Tibial artery (tissue), 4 donors: ENCODE data around the gene TPK1.

Experiments
- DNase-seq, 2 donors: peaks; one replicate each; pipeline ENCODE4 v3.0.0-alpha.2; 2019
- H3K27ac ChIP-seq, 2 donors: fragments of 200-600 bp; sonication (generic) in 1 of 2; 1 replicate in 1 of 2; 2 replicates in 1 of 2; pipeline ENCODE4 v1.5.1; 2018 to 2019; ENCODE audit warnings: mild to moderate bottlenecking in 1 of 2
- H3K27me3 ChIP-seq, 2 donors: fragments of 200-600 bp; sonication (generic) in 1 of 2; one replicate each; pipeline versions ENCODE4 v1.5.1 to v1.6.0; 2016 to 2019
- H3K36me3 ChIP-seq, 3 donors: fragments of 200-600 bp; sonication (generic) in 2 of 3; one replicate each; pipeline ENCODE4 v1.5.1; 2016 to 2019; ENCODE audit warnings: mild to moderate bottlenecking in 2 of 3
- H3K4me1 ChIP-seq, 4 donors: fragments of 200-600 bp; sonication (generic) in 2 of 4; 1 replicate in 3 of 4; 2 replicates in 1 of 4; pipeline ENCODE4 v1.5.1; 2016 to 2019
- H3K4me3 ChIP-seq, 2 donors: fragments of 200-600 bp; sonication (generic) in 1 of 2; 1 replicate in 1 of 2; 2 replicates in 1 of 2; pipeline ENCODE4 v1.5.1; 2018 to 2019; ENCODE audit warnings: mild to moderate bottlenecking in 2 of 2
- H3K9me3 ChIP-seq, 3 donors: fragments of 200-600 bp; sonication (generic) in 1 of 3; one replicate each; pipeline ENCODE4 v1.5.1; 2016 to 2019
- intact Hi-C: fragments of 100-400 bp; cut with DNase I; formaldehyde crosslinking; loops from one replicate; pipeline ENCODE4 v1.15.0; 2023; ENCODE audit warnings: low total_unique reads
- TF ChIP-seq, protein P1 (sequence below), 2 experiments: fragments of 200-600 bp in 1 of 2; fragments of 450-650 bp in 1 of 2; IDR thresholded peaks; one replicate each; pipeline ENCODE4 v1.5.1; 2017 to 2019; ENCODE audit warnings: antibody characterized with exemption in 2 of 2, mild to moderate bottlenecking in 1 of 2, moderate library complexity in 1 of 2

Gene TPK1

DNA sequence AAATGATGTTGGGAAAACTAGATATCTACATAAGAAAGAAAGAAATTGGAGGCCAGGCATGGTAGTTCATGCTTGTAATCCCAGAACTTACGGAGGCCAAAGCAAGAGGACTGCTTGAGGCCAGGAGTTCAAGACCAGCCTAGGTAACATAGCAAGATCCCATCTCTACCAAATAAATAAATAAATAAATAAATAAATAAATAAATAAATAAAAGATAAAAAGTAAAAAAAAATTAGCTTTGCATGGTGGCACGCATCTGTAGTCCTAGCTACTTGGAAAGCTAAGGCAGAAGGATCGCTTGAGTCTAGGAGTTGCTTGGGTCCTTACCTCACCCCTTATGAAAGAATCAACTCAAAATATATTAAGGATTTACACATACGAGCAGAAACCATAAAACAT lies 238.9 kb downstream of the TPK1 start:
- Histone ChIP-seq H3K27me3 (no peaks in the 10 kb centered on the region), H3K27ac (no peak overlapping the region), H3K9me3 (peaks cover 0 to 8% (median 4%) of the 10 kb centered on the region in 3 donors), H3K4me1 (no peaks in the 10 kb centered on the region), H3K4me3 (no peak overlapping the region), H3K36me3 (no peaks in the 10 kb centered on the region)
- TF ChIP-seq, protein P1, sequence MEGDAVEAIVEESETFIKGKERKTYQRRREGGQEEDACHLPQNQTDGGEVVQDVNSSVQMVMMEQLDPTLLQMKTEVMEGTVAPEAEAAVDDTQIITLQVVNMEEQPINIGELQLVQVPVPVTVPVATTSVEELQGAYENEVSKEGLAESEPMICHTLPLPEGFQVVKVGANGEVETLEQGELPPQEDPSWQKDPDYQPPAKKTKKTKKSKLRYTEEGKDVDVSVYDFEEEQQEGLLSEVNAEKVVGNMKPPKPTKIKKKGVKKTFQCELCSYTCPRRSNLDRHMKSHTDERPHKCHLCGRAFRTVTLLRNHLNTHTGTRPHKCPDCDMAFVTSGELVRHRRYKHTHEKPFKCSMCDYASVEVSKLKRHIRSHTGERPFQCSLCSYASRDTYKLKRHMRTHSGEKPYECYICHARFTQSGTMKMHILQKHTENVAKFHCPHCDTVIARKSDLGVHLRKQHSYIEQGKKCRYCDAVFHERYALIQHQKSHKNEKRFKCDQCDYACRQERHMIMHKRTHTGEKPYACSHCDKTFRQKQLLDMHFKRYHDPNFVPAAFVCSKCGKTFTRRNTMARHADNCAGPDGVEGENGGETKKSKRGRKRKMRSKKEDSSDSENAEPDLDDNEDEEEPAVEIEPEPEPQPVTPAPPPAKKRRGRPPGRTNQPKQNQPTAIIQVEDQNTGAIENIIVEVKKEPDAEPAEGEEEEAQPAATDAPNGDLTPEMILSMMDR (IDR thresholded peaks at IDR 0.05): no peak
- intact Hi-C loops: no loop called here
- DNase-seq: no peak

DNA sequence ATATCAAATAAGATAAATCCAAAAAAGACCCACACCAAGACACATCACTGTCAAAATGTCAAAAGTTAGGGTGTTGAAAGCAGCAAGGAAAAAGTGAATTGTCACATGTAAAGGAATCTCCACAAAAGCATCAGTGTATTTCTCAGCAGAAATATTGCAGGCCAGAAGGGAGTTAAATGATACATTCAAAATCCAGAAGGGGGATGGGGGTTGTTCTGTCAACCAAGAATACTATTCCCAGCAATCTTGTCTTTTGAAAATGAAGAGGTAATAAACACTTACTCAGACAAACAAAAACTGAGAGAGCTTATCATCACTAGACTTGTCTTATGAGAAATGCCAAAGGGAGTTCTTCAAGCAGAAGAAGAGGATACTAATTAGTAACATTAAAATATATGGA lies 241.3 kb downstream of the TPK1 start:
- TF ChIP-seq, protein P1 (IDR thresholded peaks at IDR 0.05): no peak
- H3K27me3 ChIP-seq: no peaks in the 10 kb centered on the region
- DNase-seq: no peak
- no peaks in the 10 kb centered on the region for H3K4me1 ChIP-seq
- no peaks in the 10 kb centered on the region for H3K36me3 ChIP-seq
- peaks cover 0 to 8% (median 4%) of the 10 kb centered on the region in 3 donors for H3K9me3 ChIP-seq
- intact Hi-C loops: no loop called here
- H3K4me3 ChIP-seq: no peak overlapping the region
- H3K27ac ChIP-seq: no peak overlapping the region

DNA sequence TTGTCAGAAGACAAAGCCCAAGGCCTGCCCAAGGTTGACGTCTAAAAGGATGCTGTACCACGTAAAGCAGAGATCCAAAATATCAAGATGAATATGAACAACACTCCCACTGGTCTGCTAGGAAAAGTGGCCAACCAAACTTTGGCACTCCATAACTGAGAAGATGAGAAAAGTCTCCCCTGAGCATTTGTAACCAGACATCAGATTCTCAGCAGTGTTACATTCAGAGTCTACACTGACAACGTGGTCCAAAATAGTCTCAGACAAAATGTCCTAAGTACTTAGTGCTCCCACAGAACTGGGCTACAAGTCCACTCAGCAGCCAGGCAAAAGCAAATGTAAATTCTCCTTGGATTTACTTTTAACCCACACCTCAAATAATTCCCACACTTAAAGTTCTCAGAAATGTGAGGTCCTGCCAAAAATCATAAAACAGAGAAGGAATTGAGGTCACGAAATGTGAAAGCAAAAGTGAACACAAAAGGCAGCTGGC lies 247.2 kb downstream of the TPK1 start:
- Histone ChIP-seq H3K9me3 (no peaks in the 10 kb centered on the region), H3K27me3 (no peaks in the 10 kb centered on the region), H3K36me3 (no peaks in the 10 kb centered on the region), H3K4me3 (peak overlapping the region in 1 of 2 donors; percentile 19), H3K4me1 (peaks cover 0 to 18% (median 0%) of the 10 kb centered on the region in 4 donors), H3K27ac (peak overlapping the region in 1 of 2 donors; percentile 6)
- TF ChIP-seq, protein P1 (IDR thresholded peaks at IDR 0.05): no peak
- no peak for DNase-seq
- intact Hi-C loops: no loop called here

DNA sequence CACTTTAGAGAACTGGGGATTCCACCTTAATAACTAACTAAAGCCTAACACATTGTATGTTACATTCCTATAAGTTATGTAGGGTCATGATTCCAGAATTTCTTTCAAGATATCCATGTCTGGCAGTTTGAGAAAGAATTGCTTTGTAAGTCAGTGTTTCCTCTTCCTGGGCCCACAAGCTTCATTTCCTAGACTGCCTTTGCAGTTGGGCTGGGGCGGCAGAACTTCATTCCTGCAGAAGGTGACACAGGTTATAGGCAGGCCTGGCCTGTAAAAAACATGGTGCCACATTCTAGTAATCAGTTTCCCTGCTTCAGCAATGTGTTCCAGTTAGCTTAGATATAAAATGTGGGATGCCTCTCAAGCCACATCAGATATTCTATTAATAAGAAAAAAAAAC lies 248.2 kb downstream of the TPK1 start:
- TF ChIP-seq, protein P1 (IDR thresholded peaks at IDR 0.05): no peak
- Histone ChIP-seq H3K4me1 (peaks cover 0 to 18% (median 0%) of the 10 kb centered on the region in 4 donors), H3K4me3 (no peak overlapping the region), H3K27ac (no peak overlapping the region), H3K9me3 (no peaks in the 10 kb centered on the region), H3K27me3 (no peaks in the 10 kb centered on the region), H3K36me3 (no peaks in the 10 kb centered on the region)
- intact Hi-C loops: no loop called here
- DNase-seq: no peak

DNA sequence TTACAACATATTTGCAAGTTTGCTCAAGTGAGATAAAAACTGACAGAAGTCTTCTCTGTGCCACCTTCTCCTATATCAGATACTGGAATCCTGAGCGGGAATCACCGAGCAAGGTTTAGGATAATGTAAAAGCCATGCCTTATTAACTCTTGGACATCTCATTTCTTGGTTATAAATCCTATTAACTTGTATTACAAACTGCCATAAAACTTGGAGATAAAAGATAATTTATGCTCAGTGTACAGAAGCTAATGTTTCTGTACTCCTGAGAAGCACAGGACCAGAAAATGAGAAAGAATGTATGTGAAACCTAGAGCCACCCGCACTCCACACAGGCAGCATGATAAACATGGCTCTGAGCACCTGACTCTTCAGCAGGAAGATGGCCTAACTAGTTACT lies 251.1 kb downstream of the TPK1 start:
- peaks cover 0 to 18% (median 0%) of the 10 kb centered on the region in 4 donors for H3K4me1 ChIP-seq
- no peaks in the 10 kb centered on the region for H3K27me3 ChIP-seq
- no peak for DNase-seq
- H3K9me3 ChIP-seq: no peaks in the 10 kb centered on the region
- no peak overlapping the region for H3K27ac ChIP-seq
- intact Hi-C loops: no loop called here
- H3K4me3 ChIP-seq: no peak overlapping the region
- TF ChIP-seq, protein P1 (IDR thresholded peaks at IDR 0.05): no peak
- no peaks in the 10 kb centered on the region for H3K36me3 ChIP-seq

DNA sequence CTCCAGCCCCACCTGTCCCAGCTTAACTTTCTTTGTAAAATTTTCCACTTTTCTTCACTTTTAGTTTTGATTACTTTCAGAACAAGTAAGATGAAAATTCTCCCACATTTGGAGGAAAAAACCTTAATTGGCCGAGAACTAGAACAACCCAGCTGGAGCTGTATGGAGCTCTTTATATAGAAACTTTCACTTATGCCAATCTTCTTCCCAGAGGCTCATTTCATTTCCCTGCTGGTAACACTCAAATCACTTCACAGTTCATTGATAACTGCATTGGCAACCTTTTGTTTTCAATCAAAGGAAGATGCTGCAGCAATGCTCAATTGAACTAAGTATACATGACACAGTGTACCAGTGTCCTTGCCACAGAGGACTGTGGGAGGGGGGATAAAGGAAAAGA lies 256.2 kb downstream of the TPK1 start:
- intact Hi-C loops: no loop called here
- Histone ChIP-seq H3K27me3 (no peaks in the 10 kb centered on the region), H3K27ac (no peak overlapping the region), H3K9me3 (no peaks in the 10 kb centered on the region), H3K36me3 (no peaks in the 10 kb centered on the region), H3K4me1 (no peaks in the 10 kb centered on the region), H3K4me3 (no peak overlapping the region)
- DNase-seq: no peak
- TF ChIP-seq, protein P1 (IDR thresholded peaks at IDR 0.05): no peak
